GM06990 (cell line): ENCODE data around the gene FLT3LG.

Experiments used
- DNase-seq: peaks from one replicate; pipeline ENCODE4 v3.0.0-alpha.2; 2011; ENCODE audit not compliant: insufficient read length; ENCODE audit errors: extremely low read depth
- H3K27me3 ChIP-seq: replicated peaks from 2 replicates; pipeline ENCODE4 v1.6.0; 2011; ENCODE audit warnings: low read length; ENCODE audit not compliant: control insufficient read depth, insufficient read depth
- H3K36me3 ChIP-seq: 2 replicates; pipeline ENCODE4 v1.5.1; 2011; ENCODE audit warnings: low read length; ENCODE audit not compliant: control insufficient read depth, insufficient read depth
- H3K4me3 ChIP-seq: replicated peaks from 2 replicates; pipeline ENCODE4 v1.5.1; 2011; ENCODE audit warnings: low read depth, mild to moderate bottlenecking, control low read depth, low read length
- CTCF ChIP-seq: IDR thresholded peaks from 2 replicates; pipeline ENCODE4 v1.5.1; 2011; ENCODE audit warnings: low read length, control low read depth, mild to moderate bottlenecking, inconsistent platforms; ENCODE audit not compliant: insufficient read depth, poor library complexity, severe bottlenecking

The FLT3LG gene

DNA sequence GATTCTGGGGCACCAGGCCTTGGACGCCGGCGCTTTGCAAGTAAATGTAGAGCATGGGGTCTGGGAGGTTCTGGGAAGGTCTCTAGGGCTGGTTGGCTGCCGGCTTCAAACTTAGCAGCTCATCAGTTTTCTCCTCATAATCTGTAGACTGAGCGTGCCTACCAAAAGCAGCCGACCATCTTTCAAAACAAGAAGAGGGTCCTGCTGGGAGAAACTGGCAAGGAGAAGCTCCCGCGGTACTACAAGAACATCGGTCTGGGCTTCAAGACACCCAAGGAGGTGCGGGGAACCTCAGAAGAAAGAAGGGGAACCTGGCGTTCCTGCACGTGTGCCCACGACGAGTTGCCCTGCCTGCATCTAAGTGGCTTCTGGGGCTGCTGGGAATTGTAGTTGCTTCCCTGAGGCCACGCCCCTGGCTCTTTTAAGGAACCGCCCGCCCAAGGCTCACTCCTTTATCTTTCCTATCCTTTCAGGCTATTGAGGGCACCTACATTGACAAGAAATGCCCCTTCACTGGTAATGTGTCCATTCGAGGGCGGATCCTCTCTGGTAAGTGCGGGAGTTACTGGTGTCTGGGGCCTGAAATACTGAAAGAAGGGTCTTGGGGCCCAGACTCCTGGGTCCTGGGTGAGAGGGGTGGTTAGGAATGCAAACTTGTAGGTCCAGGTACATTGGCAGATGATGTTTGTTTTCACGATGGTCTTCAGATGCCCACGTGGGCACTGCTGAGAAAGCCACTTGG is 23.2 kb downstream of the FLT3LG start:
- no peak for DNase-seq
- no peaks in the 10 kb centered on the region for H3K27me3 ChIP-seq
- no peak for TF ChIP-seq CTCF
- H3K36me3 ChIP-seq: peaks cover 28% of the 10 kb centered on the region
- peak overlapping the region; percentile 95 for H3K4me3 ChIP-seq

DNA sequence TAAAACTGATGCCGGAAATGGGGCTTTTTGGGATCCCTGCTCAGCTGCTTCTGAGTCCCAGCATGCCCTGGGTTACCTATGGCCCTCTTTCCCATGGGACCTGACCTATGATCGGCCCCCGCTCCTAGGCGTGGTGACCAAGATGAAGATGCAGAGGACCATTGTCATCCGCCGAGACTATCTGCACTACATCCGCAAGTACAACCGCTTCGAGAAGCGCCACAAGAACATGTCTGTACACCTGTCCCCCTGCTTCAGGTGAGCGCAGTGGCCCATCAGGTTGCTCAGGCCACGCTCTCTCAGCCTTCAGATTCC is 23.7 kb downstream of the FLT3LG start:
- no peak for TF ChIP-seq CTCF
- H3K4me3 ChIP-seq: peak overlapping the region; percentile 95
- DNase-seq: no peak
- H3K27me3 ChIP-seq: no peaks in the 10 kb centered on the region
- H3K36me3 ChIP-seq: peaks cover 28% of the 10 kb centered on the region

DNA sequence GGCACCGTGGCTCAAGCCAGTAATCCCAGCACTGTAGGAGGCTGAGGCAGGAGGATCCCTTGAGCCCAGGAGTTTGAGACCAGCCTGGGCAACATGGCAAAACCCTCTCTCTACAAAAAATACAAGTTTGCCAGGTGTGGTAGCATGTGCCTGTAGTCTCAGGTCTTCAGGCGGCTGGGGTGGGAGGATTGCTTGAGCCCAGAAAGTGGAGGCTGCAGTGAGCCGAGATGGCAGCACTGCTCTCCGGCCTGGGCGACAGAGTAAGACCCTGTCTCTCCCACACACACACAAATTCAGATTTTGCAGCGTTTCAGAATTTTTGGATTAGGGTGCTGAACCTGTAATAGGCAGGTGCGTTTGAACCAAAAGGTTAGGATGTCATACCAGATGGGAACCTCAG is 24.5 kb downstream of the FLT3LG start:
- no peak for TF ChIP-seq CTCF
- H3K36me3 ChIP-seq: peaks cover 28% of the 10 kb centered on the region
- no peaks in the 10 kb centered on the region for H3K27me3 ChIP-seq
- peak overlapping the region; percentile 95 for H3K4me3 ChIP-seq
- no peak for DNase-seq

DNA sequence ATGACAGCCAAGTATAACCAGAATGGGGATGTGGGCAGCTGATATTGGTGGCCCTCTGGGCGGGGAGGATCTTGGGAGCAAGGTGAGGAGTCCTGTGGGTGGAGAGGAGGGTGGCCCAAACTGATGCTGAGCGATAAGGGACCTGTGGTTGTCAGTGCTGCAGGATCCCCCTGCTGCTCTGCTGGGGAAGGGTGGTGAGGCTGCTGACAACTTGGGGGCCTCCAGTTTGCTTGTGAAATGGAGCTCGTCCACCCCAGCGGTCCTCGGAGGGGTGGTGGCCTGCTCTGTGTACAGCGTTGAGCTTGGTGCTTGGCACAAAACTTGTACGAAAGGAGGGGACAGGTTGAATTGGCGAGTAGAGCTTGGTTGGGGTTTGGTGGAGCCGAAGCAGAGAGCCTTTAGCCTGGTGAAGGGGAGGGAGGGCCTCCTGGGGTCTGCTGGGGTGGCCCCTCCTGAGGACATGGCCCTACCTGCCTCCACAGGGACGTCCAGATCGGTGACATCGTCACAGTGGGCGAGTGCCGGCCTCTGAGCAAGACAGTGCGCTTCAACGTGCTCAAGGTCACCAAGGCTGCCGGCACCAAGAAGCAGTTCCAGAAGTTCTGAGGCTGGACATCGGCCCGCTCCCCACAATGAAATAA is 25.1 kb downstream of the FLT3LG start:
- Histone ChIP-seq H3K36me3 (peaks cover 28% of the 10 kb centered on the region), H3K4me3 (peak overlapping the region; percentile 95), H3K27me3 (no peaks in the 10 kb centered on the region)
- no peak for TF ChIP-seq CTCF
- DNase-seq: no peak

DNA sequence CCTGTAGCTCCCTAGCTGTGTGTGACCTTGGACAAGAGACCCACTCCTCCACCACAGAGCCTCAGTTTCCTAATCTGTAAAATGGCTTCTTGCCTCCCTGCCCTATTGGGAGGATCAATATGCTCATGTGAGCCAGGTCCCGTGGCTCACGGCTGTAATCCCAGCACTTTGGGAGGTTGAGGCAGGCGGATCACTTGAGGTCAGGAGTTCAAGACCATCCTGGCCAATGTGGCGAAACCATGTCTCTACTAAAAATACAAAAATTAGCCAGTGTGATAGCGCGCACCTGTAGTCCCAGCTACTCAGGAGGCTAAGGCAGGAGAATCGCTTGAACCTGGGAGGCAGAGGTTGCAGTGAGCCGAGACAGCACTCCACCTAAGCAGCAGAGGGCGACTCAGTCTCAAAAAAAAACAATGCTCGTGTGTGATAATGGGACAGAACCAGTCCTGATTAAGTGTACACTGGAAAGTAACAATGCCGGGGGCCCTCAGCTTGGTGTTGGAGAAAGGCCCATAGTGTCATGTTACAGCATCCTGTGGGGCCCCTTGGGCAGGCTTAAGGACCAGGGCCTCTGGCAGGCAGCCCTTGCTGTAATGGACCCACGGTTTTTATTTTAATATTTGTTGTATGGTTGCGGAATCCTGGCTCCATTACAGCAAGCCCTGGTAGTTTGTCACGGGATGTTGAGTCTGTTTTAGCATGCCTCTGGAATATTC is 29.0 kb downstream of the FLT3LG start:
- no peak for DNase-seq
- Histone ChIP-seq H3K36me3 (peaks cover 20% of the 10 kb centered on the region), H3K27me3 (no peaks in the 10 kb centered on the region; the same call in 1 of the 2 replicates), H3K4me3 (no peak overlapping the region)
- TF ChIP-seq CTCF: peak; percentile 49
